ENCODE measurements around the gene GALNT5. TPM values are rescaled to one million over a fixed set of nuclear protein-coding genes. Genes with fewer than 3 reads are reported as not detected.
"Not testable (repeated sequence)": the region's sequence is repeated elsewhere in the genome, so short reads cannot be mapped to it uniquely, and the experiment has no call there.

The GALNT5 gene
- total RNA-seq, 1 donor from 2014 or later, result 40.2 TPM

GRCh38 chr2:157264099-157264498 is 6.6 kb downstream of the GALNT5 start:
- Histone ChIP-seq H3K9me3 (no peaks in the 10 kb centered on the region), H3K4me1 (no peaks in the 10 kb centered on the region), H3K36me3 (no peaks in the 10 kb centered on the region), H3K27me3 (no peaks in the 10 kb centered on the region), H3K27ac (no peak overlapping the region), H3K4me3 (no peak overlapping the region)
- no peak for DNase-seq
- TF ChIP-seq CTCF (IDR thresholded peaks at IDR 0.05), result no peak
- intact Hi-C loops (cut with DNase I), result no loop called here
- no peak for ATAC-seq

- intact Hi-C loops (cut with DNase I), result no loop called here
- ATAC-seq, result no peak
- no peaks in the 10 kb centered on the region for H3K9me3 ChIP-seq
- H3K4me1 ChIP-seq, result no peaks in the 10 kb centered on the region
- no peak overlapping the region for H3K4me3 ChIP-seq
- H3K27ac ChIP-seq, result no peak overlapping the region
- H3K36me3 ChIP-seq, result no peaks in the 10 kb centered on the region
- no peak for DNase-seq
- TF ChIP-seq CTCF (IDR thresholded peaks at IDR 0.05), result no peak
- H3K27me3 ChIP-seq, result no peaks in the 10 kb centered on the region
These were observed 8.3 kb downstream of the GALNT5 start for GRCh38 chr2:157265825-157266224.

GRCh38 chr2:157267476-157267875 is 10.0 kb downstream of the GALNT5 start:
- H3K27ac ChIP-seq, result no peak overlapping the region
- no peaks in the 10 kb centered on the region for H3K4me1 ChIP-seq
- H3K27me3 ChIP-seq, result no peaks in the 10 kb centered on the region
- DNase-seq (no peak), ATAC-seq (no peak)
- no peak for TF ChIP-seq CTCF (IDR thresholded peaks at IDR 0.05)
- H3K4me3 ChIP-seq, result no peak overlapping the region
- intact Hi-C loops (cut with DNase I), result no loop called here
- H3K36me3 ChIP-seq, result no peaks in the 10 kb centered on the region
- no peaks in the 10 kb centered on the region for H3K9me3 ChIP-seq

GRCh38 chr2:157269060-157269459 is 11.6 kb downstream of the GALNT5 start:
- no peak overlapping the region for H3K27ac ChIP-seq
- H3K9me3 ChIP-seq, result no peaks in the 10 kb centered on the region
- no peaks in the 10 kb centered on the region for H3K4me1 ChIP-seq
- no peak overlapping the region for H3K4me3 ChIP-seq
- H3K36me3 ChIP-seq, result no peaks in the 10 kb centered on the region
- no peak for TF ChIP-seq CTCF (IDR thresholded peaks at IDR 0.05)
- ATAC-seq (no peak), DNase-seq (no peak)
- no peaks in the 10 kb centered on the region for H3K27me3 ChIP-seq
- intact Hi-C loops (cut with DNase I), result no loop called here

- Histone ChIP-seq H3K4me1 (no peaks in the 10 kb centered on the region), H3K36me3 (no peaks in the 10 kb centered on the region), H3K9me3 (no peaks in the 10 kb centered on the region), H3K4me3 (no peak overlapping the region), H3K27me3 (no peaks in the 10 kb centered on the region), H3K27ac (no peak overlapping the region)
- no peak for TF ChIP-seq CTCF (IDR thresholded peaks at IDR 0.05)
- DNase-seq (no peak), ATAC-seq (peak; percentile 50)
- intact Hi-C loops (cut with DNase I), result no loop called here
These were observed 12.4 kb downstream of the GALNT5 start for GRCh38 chr2:157269922-157270321.

GRCh38 chr2:157271590-157272203 is 14.2 kb downstream of the GALNT5 start:
- DNase-seq, result no peak
- H3K27me3 ChIP-seq, result no peaks in the 10 kb centered on the region
- H3K27ac ChIP-seq, result no peak overlapping the region
- TF ChIP-seq CTCF (IDR thresholded peaks at IDR 0.05), result no peak
- H3K4me1 ChIP-seq, result no peaks in the 10 kb centered on the region
- intact Hi-C loops (cut with DNase I), result no loop called here
- H3K4me3 ChIP-seq, result no peak overlapping the region
- ATAC-seq, result no peak
- H3K36me3 ChIP-seq, result no peaks in the 10 kb centered on the region
- no peaks in the 10 kb centered on the region for H3K9me3 ChIP-seq

GRCh38 chr2:157279311-157279710 is 21.8 kb downstream of the GALNT5 start:
- H3K9me3 ChIP-seq; intact Hi-C loops (cut with DNase I); H3K36me3 ChIP-seq; ATAC-seq; H3K27ac ChIP-seq; DNase-seq; H3K4me3 ChIP-seq; H3K27me3 ChIP-seq; H3K4me1 ChIP-seq: not testable (repeated sequence)
